GM19025 (cell line): ENCODE results near the gene LPCAT1.
"Not testable (repeated sequence)": the region's sequence is repeated elsewhere in the genome, so short reads cannot be mapped to it uniquely, and the experiment has no call there.

Experiments
- ATAC-seq: cut with Tn5 transposase; IDR thresholded peaks from one replicate; pipeline ENCODE4 v1.9.1; 2021; ENCODE audit warnings: mild to moderate bottlenecking, low read depth, moderate library complexity; ENCODE audit not compliant: unreplicated experiment

LPCAT1 gene

DNA sequence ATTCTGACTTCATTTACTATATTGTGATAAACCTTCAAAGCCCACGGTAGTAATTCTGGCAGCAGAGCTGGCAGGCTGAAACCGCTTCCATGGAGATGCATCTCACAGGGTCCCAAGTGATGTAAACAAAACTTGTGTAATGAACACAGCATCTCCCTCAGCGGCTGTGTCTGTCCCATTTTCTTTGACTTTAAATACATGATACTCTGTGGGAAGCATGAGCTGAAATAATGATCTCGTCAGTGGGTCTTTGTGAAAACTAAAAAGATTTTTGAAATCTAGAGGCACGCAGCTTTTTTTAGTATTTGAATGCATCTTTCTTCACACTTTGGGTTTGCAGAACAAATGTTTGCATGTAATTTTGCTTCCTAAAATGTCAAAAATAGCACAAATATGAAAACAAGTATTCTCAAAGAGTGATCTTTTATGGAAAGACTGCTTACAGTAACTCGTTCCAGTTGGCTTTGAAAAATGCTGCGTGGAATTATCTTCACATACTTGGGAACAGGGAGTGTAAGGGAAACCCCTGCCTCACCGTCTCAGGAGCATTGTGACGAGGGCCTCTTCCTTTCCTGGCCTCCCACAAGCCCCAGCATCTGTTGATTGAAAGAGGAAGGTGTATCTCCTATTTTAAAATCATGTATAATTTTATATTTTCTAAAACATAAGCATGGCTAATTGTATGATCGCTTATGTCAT lies 18.1 kb upstream of the LPCAT1 start:
- ATAC-seq: no peak

DNA sequence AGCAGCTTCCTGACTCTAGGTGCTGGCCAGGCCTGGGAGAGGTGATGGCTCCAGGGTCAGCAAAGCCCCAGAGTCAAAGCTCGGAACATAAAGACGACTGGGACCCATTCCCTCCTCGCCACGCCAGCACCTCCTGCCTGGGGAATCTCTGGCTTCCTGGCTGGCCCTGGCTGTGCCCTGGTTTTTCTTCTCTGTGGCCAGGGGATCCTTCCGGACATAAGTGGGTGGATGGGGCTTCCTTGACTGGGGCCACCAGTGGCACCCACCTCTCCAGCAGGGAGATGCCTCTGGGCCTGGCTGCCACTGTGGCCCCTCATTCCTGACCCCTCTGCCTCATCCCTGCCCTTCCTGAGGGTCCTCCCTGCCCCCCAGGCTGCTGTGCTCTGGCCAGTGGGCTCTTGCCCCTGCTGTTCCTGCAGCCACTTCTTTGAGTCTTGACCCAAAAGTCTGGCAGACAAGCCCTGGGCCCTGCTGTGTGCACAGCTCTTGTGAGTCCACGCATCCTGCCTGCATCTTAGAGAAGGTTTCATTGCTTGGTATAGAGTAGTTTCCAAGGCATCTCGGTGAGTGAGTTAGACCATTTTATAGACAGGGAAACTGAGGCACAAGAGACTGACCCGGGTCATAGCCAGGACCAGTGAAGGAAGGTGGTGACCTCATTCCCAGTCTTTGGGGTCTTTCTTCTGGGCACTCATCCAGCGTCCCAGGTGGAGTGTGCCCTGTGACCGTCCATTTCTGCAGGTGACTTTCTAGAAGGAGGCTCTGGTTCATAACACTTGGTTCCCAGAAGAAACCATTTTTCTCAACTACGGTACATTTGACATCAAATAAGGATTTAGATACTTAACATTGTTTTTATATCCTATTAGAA lies 17.3 kb upstream of the LPCAT1 start:
- no peak for ATAC-seq

GRCh38 chr5:1540166-1540565 lies 16.4 kb upstream of the LPCAT1 start:
- ATAC-seq: no peak

DNA sequence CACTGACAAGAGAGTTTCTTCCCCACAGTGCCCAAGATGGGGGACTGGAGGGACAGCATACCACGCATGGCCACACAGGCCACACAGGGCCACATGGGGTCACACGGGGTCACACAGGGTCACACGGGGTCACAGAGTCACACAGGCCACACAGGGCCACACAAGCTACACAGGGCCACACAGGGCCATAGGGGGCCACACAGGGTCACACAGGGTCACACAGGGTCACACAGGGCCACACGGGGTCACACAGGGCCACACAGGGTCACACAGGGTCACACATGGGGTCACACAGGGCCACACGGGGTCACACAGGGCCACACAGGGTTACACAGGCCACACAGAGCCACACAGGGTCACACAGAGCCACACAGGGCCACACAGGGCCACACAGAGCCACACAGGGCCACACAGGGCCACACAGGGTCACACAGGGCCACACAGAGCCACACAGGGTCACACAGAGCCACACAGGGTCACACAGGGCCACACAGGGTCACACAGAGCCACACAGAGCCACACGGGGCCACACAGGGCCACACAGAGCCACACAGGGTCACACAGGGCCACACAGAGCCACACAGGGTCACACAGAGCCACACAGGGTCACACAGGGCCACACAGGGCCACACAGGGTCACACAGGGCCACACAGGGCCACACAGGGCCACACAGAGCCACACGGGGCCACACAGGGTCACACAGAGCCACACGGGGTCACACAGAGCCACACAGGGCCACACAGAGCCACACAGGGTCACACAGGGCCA lies 15.8 kb upstream of the LPCAT1 start:
- ATAC-seq: not testable (repeated sequence)

DNA sequence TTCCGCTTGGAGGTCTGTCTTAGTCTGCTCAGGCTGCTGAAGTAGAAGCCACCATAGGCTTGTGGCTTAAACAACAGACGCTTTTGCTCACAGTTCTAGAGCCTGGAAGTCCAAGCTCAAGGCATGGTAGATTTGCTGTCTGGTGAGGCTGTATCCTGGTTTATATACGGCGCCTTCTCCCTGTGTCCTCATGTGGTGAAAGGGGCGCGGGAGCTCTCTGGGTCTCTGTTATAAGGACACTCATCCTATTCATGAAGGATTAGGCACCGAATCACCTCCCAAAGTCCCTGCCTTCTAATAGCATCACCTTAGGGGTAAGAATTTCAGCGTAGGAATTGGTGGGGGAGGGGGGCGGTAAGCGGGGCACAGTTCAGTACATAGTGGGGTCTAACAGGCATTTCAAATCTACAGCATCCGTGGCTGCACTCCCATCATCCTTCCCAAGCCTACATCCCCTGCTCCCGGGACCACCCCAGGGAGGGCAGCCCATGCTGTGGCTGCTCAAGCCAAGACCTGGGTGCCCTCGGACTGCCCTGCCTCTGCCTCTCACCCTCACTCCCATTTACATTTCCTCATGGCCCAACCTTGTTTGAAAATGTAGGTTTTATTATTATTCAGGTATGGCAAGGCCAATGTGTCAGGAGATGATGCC lies 15.1 kb upstream of the LPCAT1 start:
- no peak for ATAC-seq

DNA sequence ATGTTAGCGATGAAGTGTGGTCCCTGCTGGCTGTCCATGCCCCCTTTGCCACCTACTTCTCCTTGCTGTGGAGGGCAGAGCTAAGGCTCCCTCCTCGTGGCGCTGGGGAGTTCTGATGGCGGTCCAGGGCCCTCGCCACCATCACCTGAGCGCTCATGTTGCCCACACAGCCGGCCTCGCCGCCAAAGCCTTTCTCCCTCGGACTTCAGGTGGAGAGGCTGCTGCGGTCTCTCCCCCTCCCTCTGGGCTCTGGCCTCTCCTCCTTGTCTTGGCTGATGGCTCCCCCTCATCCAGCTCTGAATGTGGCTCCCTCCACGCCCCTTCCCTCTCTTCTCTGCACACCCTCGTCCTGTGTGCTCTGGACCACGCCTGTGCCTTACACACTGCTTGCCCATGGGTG lies 14.5 kb upstream of the LPCAT1 start:
- ATAC-seq: no peak

GRCh38 chr5:1537603-1538154 lies 13.9 kb upstream of the LPCAT1 start:
- ATAC-seq: no peak

- no peak for ATAC-seq
Measured at GRCh38 chr5:1536871-1537602, 13.3 kb upstream of the LPCAT1 start.

- peak; percentile 98 for ATAC-seq
Measured at GRCh38 chr5:1536322-1536845, 12.6 kb upstream of the LPCAT1 start.

- ATAC-seq: no peak
Measured at GRCh38 chr5:1535646-1536045, 11.9 kb upstream of the LPCAT1 start.

DNA sequence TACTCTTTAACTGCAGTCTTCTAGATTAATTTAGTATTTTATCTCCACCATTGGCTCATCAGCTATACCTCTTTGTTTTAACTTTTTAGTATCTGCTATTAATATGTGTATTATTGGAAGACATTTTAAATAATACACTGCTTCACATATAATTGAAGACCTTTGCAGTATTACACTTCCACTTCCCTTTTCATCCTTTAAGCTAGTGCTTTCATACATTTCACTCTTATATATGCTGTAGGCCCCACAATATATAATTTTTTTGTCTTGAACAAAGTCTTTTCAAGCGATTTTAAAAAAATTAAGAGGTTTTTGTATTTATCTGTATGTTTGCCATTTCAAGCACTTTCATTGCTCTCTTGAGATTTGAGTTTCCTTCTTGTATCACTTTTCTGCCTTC lies 8.6 kb upstream of the LPCAT1 start:
- no peak for ATAC-seq

GRCh38 chr5:1529498-1529897 lies 5.7 kb upstream of the LPCAT1 start:
- no peak for ATAC-seq

GRCh38 chr5:1527533-1528205 lies 3.9 kb upstream of the LPCAT1 start:
- ATAC-seq: no peak

DNA sequence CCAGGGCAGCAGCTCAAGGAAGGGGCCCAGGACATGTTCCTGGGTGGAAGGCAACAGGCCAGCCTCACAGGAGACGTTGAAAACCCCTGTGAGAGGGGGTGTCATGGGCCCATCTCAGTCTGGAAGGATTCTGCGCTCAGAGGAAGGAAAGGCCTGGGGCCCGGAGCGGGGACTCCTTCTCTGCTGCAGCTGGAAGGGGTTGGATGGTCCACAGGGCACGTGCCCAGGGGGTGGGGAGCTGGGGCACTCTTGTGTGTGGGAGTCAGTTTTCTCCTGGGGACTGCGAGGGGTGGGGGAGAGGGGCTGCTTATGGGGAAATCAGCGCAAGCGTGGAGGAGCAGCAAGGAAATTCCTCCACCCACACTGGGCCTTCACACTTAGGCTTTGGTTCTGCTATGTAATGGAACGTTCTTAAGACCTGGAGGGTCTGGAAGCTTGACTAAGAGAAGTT lies 2.9 kb upstream of the LPCAT1 start:
- ATAC-seq: no peak

GRCh38 chr5:1526190-1526631 lies 2.5 kb upstream of the LPCAT1 start:
- ATAC-seq: no peak

DNA sequence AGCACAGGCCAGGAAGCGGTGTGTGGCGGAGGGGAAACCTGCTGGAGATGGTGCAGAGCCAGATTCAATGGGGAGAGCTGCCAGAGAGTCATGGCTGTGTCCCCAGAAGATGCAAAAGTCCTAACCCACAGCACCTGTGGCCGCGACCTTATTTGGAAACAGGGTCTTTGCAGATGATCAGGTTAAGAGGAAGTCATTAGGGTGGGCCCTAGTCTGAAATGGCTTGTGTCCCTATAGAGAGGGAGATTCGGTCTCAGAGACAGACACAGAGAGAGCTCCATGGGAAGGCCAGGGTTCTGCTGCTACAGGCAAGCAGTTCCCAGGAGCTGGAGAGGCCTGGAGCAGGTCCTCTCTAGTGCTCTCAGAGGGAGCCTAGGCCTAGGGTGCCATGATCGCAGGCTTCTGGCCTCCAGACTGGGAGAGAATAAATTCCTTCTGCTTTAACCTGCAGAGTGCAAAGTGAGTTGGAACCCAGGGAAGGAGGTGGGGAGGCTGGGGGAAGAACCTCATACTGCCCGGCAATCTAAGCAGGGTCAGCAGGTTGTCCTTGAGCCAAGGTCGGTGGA lies 1.9 kb upstream of the LPCAT1 start:
- ATAC-seq: no peak

DNA sequence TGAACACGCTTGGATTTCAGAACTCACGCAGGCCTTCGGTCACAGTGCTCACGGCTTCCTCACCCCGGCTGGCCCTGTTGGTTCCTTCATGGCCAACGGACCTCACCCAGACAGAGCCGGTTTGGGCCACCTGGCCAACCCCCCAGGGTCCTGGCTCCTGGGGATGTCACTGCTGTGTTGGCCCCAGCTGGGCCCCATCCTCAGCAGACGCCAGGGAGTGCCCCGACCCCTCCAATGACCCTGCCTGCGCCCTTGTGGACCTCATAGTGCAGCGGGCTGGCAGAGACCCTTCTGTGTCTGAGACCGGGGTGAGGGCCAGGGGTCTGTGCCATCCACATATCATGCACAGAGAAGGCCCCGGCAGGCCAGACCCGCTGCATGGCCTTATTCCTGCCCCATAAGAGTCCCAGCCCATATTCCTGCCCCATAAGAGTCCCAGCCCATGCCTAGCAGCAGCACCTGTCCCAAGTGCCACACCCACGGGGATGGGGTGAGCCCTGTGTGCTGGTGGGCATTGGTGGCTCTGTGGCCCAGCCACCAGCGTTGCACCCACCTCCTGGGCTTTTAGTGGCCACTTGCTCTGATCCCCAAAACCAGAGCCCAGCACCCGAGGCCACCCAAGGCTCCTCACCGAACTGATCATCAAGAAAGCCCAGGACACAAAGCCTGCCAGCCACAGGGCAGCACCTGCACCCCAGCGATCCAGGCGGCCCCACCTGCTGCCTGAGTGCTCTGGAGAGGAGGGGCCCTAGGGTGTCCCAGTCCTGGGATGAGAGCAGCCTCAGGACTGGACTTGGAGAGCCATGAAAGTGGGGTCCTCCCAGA lies 1.3 kb upstream of the LPCAT1 start:
- no peak for ATAC-seq

DNA sequence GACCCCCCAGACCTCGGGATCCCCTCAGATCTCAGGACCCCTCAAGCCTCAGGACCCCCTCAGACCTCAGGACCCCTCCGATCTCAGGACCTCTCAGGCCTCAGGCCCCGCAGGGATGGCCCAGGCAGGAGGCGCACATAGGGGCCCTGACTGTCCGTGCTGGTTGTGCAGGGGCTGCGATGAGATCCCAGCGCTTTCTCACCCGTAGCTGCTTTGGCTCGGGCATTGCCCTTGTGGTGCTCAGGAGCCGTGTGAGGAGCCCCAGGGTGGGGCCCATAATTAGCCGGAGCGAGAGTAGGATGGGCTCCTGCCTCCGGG lies 680 bp upstream of the LPCAT1 start:
- no peak for ATAC-seq
